Coronary artery (tissue), 2 donors: ENCODE data around the gene ARHGEF11.

Source experiments
- DNase-seq: peaks from one replicate; pipeline ENCODE4 v3.0.0-alpha.2; 2017; ENCODE audit warnings: low spot score
- H3K27ac ChIP-seq, 2 donors: fragments of 200-600 bp; sonication (generic); one replicate each; pipeline ENCODE4 v1.5.1; 2016 to 2019
- H3K4me3 ChIP-seq: fragments of 200-600 bp; sonication (generic); 2 replicates; pipeline ENCODE4 v1.5.1; 2016; ENCODE audit warnings: mild to moderate bottlenecking, moderate library complexity
- CTCF ChIP-seq: fragments of 200-600 bp; sonication (generic); IDR thresholded peaks from one replicate; pipeline ENCODE4 v1.5.1; 2019; ENCODE audit warnings: antibody characterized with exemption

ARHGEF11 gene

GRCh38 chr1:156924478-156925153 lies 120.9 kb downstream of the ARHGEF11 start:
- TF ChIP-seq CTCF = no peak
- Histone ChIP-seq H3K4me3 (no peak overlapping the region), H3K27ac (no peak overlapping the region)
- DNase-seq = no peak

- no peak for TF ChIP-seq CTCF
- no peak for DNase-seq
- Histone ChIP-seq H3K4me3 (peak overlapping the region; percentile 53), H3K27ac (no peak overlapping the region)
Observed at GRCh38 chr1:156923670-156924477, 121.7 kb downstream of the ARHGEF11 start.

- no peak overlapping the region for H3K27ac ChIP-seq
- TF ChIP-seq CTCF = no peak
Observed at GRCh38 chr1:156922986-156923669, 122.4 kb downstream of the ARHGEF11 start.

GRCh38 chr1:156921053-156921529 lies 124.5 kb downstream of the ARHGEF11 start:
- no peak for DNase-seq
- no peak overlapping the region for H3K4me3 ChIP-seq

More at GRCh38 chr1:156922986-156923669, 122.4 kb downstream of the ARHGEF11 start:
- no peak for DNase-seq
- H3K4me3 ChIP-seq = peak overlapping the region; percentile 53

GRCh38 chr1:156920233-156921052 lies 125.1 kb downstream of the ARHGEF11 start, which contains the start of gene LRRC71:
Gene LRRC71 (plus strand): TSS chr1:156920632. CDS start chr1:156920804, 172 bp downstream.
- TF ChIP-seq CTCF = peak; percentile 61
- DNase-seq = peak; percentile 86
- Histone ChIP-seq H3K4me3 (peak within 1 kb of the TSS; percentile 59), H3K27ac (peak within 1 kb of the TSS in 1 of 2 donors; percentile 16)

More at GRCh38 chr1:156921053-156921529, 124.5 kb downstream of the ARHGEF11 start:
- no peak for TF ChIP-seq CTCF
- H3K27ac ChIP-seq = no peak overlapping the region

GRCh38 chr1:156914440-156914856 lies 131.1 kb downstream of the ARHGEF11 start:
- Histone ChIP-seq H3K27ac (no peak overlapping the region), H3K4me3 (no peak overlapping the region)
- no peak for DNase-seq
- TF ChIP-seq CTCF = no peak
